Astrocyte (in vitro differentiated cells and primary cell): ENCODE measurements around the gene APEX1. TPM values are rescaled to one million over a fixed set of nuclear protein-coding genes. Genes with fewer than 3 reads are reported as not detected.
"Not testable (repeated sequence)": the region's sequence is repeated elsewhere in the genome, so short reads cannot be mapped to it uniquely, and the experiment has no call there.

Experiments
- DNase-seq: peaks from one replicate; pipeline ENCODE4 v3.0.0-alpha.2; 2010; ENCODE audit warnings: low read depth
- FAIRE-seq: peaks from 2 replicates; lab custom pipeline; 2011; peaks lifted over from hg19 to GRCh38; lab: Jason Lieb, UNC
- H2AFZ ChIP-seq: 2 replicates; pipeline ENCODE4 v1.6.0; 2012; ENCODE audit warnings: low read depth, low read length, inconsistent platforms
- H3K27ac ChIP-seq: 2 replicates; pipeline ENCODE4 v1.5.1; 2011; ENCODE audit warnings: low read depth, low read length, inconsistent platforms
- H3K27me3 ChIP-seq: 2 replicates; pipeline ENCODE4 v1.6.0; 2011; ENCODE audit warnings: low read length, inconsistent platforms; ENCODE audit not compliant: insufficient read depth
- H3K36me3 ChIP-seq: 2 replicates; pipeline ENCODE4 v1.5.1; 2011; ENCODE audit warnings: low read length, inconsistent platforms; ENCODE audit not compliant: insufficient read depth
- H3K4me1 ChIP-seq: 2 replicates; pipeline ENCODE4 v1.5.1; 2011; ENCODE audit warnings: low read length, inconsistent platforms; ENCODE audit not compliant: insufficient read depth
- H3K4me2 ChIP-seq: 2 replicates; pipeline ENCODE4 v1.6.0; 2012; ENCODE audit warnings: low read length, inconsistent platforms
- H3K4me3 ChIP-seq: 2 replicates; pipeline ENCODE4 v1.5.1; 2011; ENCODE audit warnings: low read depth, mild to moderate bottlenecking, low read length, inconsistent platforms; ENCODE audit not compliant: insufficient read depth
- H3K79me2 ChIP-seq: 2 replicates; pipeline ENCODE4 v1.6.0; 2012; ENCODE audit warnings: mild to moderate bottlenecking, low read length, inconsistent platforms; ENCODE audit not compliant: insufficient read depth
- H3K9ac ChIP-seq: 2 replicates; pipeline ENCODE4 v1.6.0; 2012; ENCODE audit warnings: mild to moderate bottlenecking, low read length, inconsistent platforms
- H3K9me3 ChIP-seq: 2 replicates; pipeline ENCODE4 v1.5.1; 2012; ENCODE audit warnings: low read depth, mild to moderate bottlenecking, low read length, inconsistent platforms; ENCODE audit not compliant: insufficient read depth
- H4K20me1 ChIP-seq: 2 replicates; pipeline ENCODE4 v1.6.0; 2012; ENCODE audit warnings: low read length, inconsistent platforms; ENCODE audit not compliant: insufficient read depth
- H3K27ac Mint-ChIP-seq: one replicate; pipeline ENCODE4 v1.8.0; 2021; ENCODE audit warnings: mild to moderate bottlenecking, mixed read lengths; ENCODE audit not compliant: unreplicated experiment
- H3K27me3 Mint-ChIP-seq: one replicate; pipeline ENCODE4 v1.8.0; 2021; ENCODE audit warnings: low read depth, mixed read lengths; ENCODE audit not compliant: unreplicated experiment
- H3K36me3 Mint-ChIP-seq: one replicate; pipeline ENCODE4 v1.8.0; 2021; ENCODE audit warnings: low read depth, mixed read lengths; ENCODE audit not compliant: unreplicated experiment
- H3K4me1 Mint-ChIP-seq: one replicate; pipeline ENCODE4 v1.8.0; 2021; ENCODE audit warnings: low read depth, mixed read lengths; ENCODE audit not compliant: unreplicated experiment
- H3K4me3 Mint-ChIP-seq: one replicate; pipeline ENCODE4 v1.8.0; 2021; ENCODE audit warnings: mild to moderate bottlenecking, moderate library complexity, mixed read lengths; ENCODE audit not compliant: unreplicated experiment
- H3K9me3 Mint-ChIP-seq: one replicate; pipeline ENCODE4 v1.8.0; 2021; ENCODE audit warnings: mild to moderate bottlenecking, mixed read lengths; ENCODE audit not compliant: unreplicated experiment
- CTCF ChIP-seq: IDR thresholded peaks from 2 replicates; pipeline ENCODE4 v1.5.1; 2011; ENCODE audit warnings: low read depth, mild to moderate bottlenecking, inconsistent platforms, low read length, moderate library complexity; ENCODE audit not compliant: insufficient read depth
- EZH2 ChIP-seq: IDR thresholded peaks from 2 replicates; pipeline ENCODE4 v1.6.1; 2012; ENCODE audit warnings: mild to moderate bottlenecking, low read length, inconsistent platforms; ENCODE audit not compliant: insufficient read depth
- total RNA-seq: library from RNA; stranded (reverse); gene quantifications from 2 replicates; pipeline ENCODE4 v1.2.1, GENCODE V29; 2021

The APEX1 gene
- total RNA-seq, 1 donor from 2014 or later, result 142 TPM

GRCh38 chr14:20503898-20504297 is 48.9 kb downstream of the APEX1 start:
- Histone ChIP-seq H2AFZ (no peak overlapping the region), H3K9me3 (no peaks in the 10 kb centered on the region), H3K9ac (no peak overlapping the region), H3K27me3 (no peaks in the 10 kb centered on the region), H3K79me2 (no peaks in the 10 kb centered on the region), H3K4me2 (no peak overlapping the region), H3K4me1 (no peaks in the 10 kb centered on the region), H3K27ac (no peak overlapping the region), H4K20me1 (no peaks in the 10 kb centered on the region), H3K4me3 (no peak overlapping the region), H3K36me3 (no peaks in the 10 kb centered on the region)
- FAIRE-seq, result no peak
- Mint-ChIP-seq H3K4me3 (no peak overlapping the region), H3K4me1 (peaks cover 10% of the 10 kb centered on the region), H3K27me3 (no peaks in the 10 kb centered on the region), H3K27ac (no peak overlapping the region), H3K9me3 (peaks cover 2% of the 10 kb centered on the region), H3K36me3 (no peaks in the 10 kb centered on the region)
- no peak for DNase-seq
- no peak for TF ChIP-seq EZH2
- TF ChIP-seq CTCF, result no peak

GRCh38 chr14:20506276-20506675 is 51.2 kb downstream of the APEX1 start:
- not testable (repeated sequence) for H3K27me3 ChIP-seq, H3K4me2 ChIP-seq, H3K4me3 Mint-ChIP-seq, H3K9me3 ChIP-seq, H3K79me2 ChIP-seq, H3K4me3 ChIP-seq, H3K36me3 ChIP-seq, H3K27ac ChIP-seq, H4K20me1 ChIP-seq, H2AFZ ChIP-seq, H3K9ac ChIP-seq, H3K4me1 ChIP-seq, DNase-seq, H3K9me3 Mint-ChIP-seq, H3K27ac Mint-ChIP-seq, H3K27me3 Mint-ChIP-seq, H3K36me3 Mint-ChIP-seq, FAIRE-seq
- peaks cover 12% of the 10 kb centered on the region for H3K4me1 Mint-ChIP-seq

DNA sequence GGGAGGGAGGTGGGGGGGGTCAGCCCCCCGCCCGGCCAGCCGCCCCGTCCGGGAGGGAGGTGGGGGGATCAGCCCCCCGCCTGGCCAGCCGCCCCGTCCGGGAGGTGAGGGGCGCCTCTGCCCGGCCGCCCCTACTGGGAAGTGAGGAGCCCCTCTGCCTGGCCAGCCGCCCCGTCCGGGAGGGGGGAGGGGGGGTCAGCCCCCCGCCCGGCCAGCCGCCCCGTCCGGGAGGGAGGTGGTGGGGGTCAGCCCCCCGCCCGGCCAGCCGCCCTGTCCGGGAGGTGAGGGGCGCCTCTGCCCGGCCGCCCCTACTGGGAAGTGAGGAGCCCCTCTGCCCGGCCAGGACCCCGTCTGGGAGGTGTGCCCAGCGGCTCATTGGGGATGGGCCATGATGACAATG is 51.7 kb downstream of the APEX1 start:
- not testable (repeated sequence) for DNase-seq, H3K9me3 Mint-ChIP-seq, H3K27ac Mint-ChIP-seq, FAIRE-seq, H3K27ac ChIP-seq, H3K4me1 ChIP-seq, H4K20me1 ChIP-seq, H3K4me2 ChIP-seq, H3K79me2 ChIP-seq, H2AFZ ChIP-seq, H3K36me3 ChIP-seq, H3K9ac ChIP-seq, H3K4me3 Mint-ChIP-seq, H3K27me3 Mint-ChIP-seq, H3K36me3 Mint-ChIP-seq, H3K4me3 ChIP-seq, H3K27me3 ChIP-seq, H3K9me3 ChIP-seq
- peaks cover 15% of the 10 kb centered on the region for H3K4me1 Mint-ChIP-seq

Other genes with a start within 250 kb of the APEX1 start
- not detected in 2 replicates for gene OR11H6, start 231.5 kb upstream of the APEX1 start, total RNA-seq
- not detected in 2 replicates for gene OR11H7, start 226.2 kb upstream of the APEX1 start, total RNA-seq
- not detected in 2 replicates for gene OR11H4, start 215.9 kb upstream of the APEX1 start, total RNA-seq
- gene TTC5, start 149.3 kb upstream of the APEX1 start, total RNA-seq, result 25.4 and 26.1 TPM in 2 replicates
- gene CCNB1IP1, start 121.9 kb upstream of the APEX1 start, total RNA-seq, result 78.5 and 89.1 TPM in 2 replicates
- gene PARP2, start 111.6 kb upstream of the APEX1 start, total RNA-seq, result 20.9 and 21.5 TPM in 2 replicates
- gene TEP1, start 41.7 kb upstream of the APEX1 start, total RNA-seq, result 21.0 and 28.4 TPM in 2 replicates
- 0.07 TPM in 1 of 2 replicates, not detected in the other for gene KLHL33, start 19.1 kb upstream of the APEX1 start, total RNA-seq
- gene OSGEP, start 414 bp upstream of the APEX1 start, total RNA-seq, result 18.3 and 23.0 TPM in 2 replicates
- 19.5 and 19.8 TPM in 2 replicates for gene PIP4P1, start 6.2 kb downstream of the APEX1 start, total RNA-seq
- 45.5 and 56.8 TPM in 2 replicates for gene PNP, start 14.2 kb downstream of the APEX1 start, total RNA-seq
- gene RNASE10, start 50.3 kb downstream of the APEX1 start, total RNA-seq, result 0.34 and 0.43 TPM in 2 replicates
- not detected in 2 replicates for gene RNASE9, start 105.8 kb downstream of the APEX1 start, total RNA-seq
- gene RNASE11, start 132.8 kb downstream of the APEX1 start, total RNA-seq, result not detected in 2 replicates
- not detected in 2 replicates for gene RNASE12, start 136.2 kb downstream of the APEX1 start, total RNA-seq
- gene OR6S1, start 186.5 kb downstream of the APEX1 start, total RNA-seq, result not detected in 2 replicates
- 6.3 and 9.3 TPM in 2 replicates for gene RNASE4, start 229.3 kb downstream of the APEX1 start, total RNA-seq
- gene ANG, start 233.5 kb downstream of the APEX1 start, total RNA-seq, result 4.0 and 5.2 TPM in 2 replicates